Thoracic aorta (tissue), 2 donors: ENCODE measurements around the gene SPINK1. TPM values are rescaled to one million over a fixed set of nuclear protein-coding genes. Genes with fewer than 3 reads are reported as not detected.
"Not testable (repeated sequence)": the region's sequence is repeated elsewhere in the genome, so short reads cannot be mapped to it uniquely, and the experiment has no call there.

Source experiments
- ATAC-seq: fragments of 150-250 bp; one replicate; pipeline ENCODE4 v1.8.0; 2017; ENCODE audit warnings: low read depth; ENCODE audit not compliant: insufficient number of reproducible peaks, low FRiP score
- DNase-seq: peaks from one replicate; pipeline ENCODE4 v3.0.0-alpha.2; 2020; ENCODE audit warnings: low spot score
- H3K27ac ChIP-seq, 2 donors: fragments of 200-600 bp; sonication (generic); 1 replicate in 1 of 2; 2 replicates in 1 of 2; pipeline ENCODE4 v1.5.1; 2016; ENCODE audit warnings: mild to moderate bottlenecking in 2 of 2, moderate library complexity in 2 of 2
- H3K27me3 ChIP-seq: fragments of 200-600 bp; sonication (generic); replicated peaks from 2 replicates; pipeline ENCODE4 v1.6.0; 2016; ENCODE audit warnings: mild to moderate bottlenecking; ENCODE audit not compliant: insufficient read depth
- H3K36me3 ChIP-seq: fragments of 200-600 bp; sonication (generic); one replicate; pipeline ENCODE4 v1.5.1; 2016
- H3K4me1 ChIP-seq, 2 donors: fragments of 200-600 bp; sonication (generic); 1 replicate in 1 of 2; 2 replicates in 1 of 2; pipeline versions ENCODE4 v1.5.1 to v1.6.0; 2016; ENCODE audit warnings: low read depth in 2 of 2, mild to moderate bottlenecking in 1 of 2; ENCODE audit not compliant: control insufficient read depth in 1 of 2
- H3K4me3 ChIP-seq: fragments of 200-600 bp; sonication (generic); 2 replicates; pipeline ENCODE4 v1.5.1; 2016; ENCODE audit warnings: mild to moderate bottlenecking
- H3K9me3 ChIP-seq: fragments of 200-600 bp; sonication (generic); 2 replicates; pipeline ENCODE4 v1.5.1; 2016
- total RNA-seq, 2 donors: library from RNA; depleted of rRNA; stranded (reverse); fragments of >200 nt; gene quantifications; one replicate each; pipeline versions ENCODE4 v1.1.0 to v1.2.3, GENCODE V29; 2016
- TF ChIP-seq, protein P1 (sequence below): fragments of 200-600 bp; sonication (generic); IDR thresholded peaks from one replicate; pipeline ENCODE4 v1.5.1; 2019; ENCODE audit warnings: antibody characterized with exemption

The SPINK1 gene
- total RNA-seq, 2 donors from 2014 or later, result 3.4 TPM; not detected in 1

DNA sequence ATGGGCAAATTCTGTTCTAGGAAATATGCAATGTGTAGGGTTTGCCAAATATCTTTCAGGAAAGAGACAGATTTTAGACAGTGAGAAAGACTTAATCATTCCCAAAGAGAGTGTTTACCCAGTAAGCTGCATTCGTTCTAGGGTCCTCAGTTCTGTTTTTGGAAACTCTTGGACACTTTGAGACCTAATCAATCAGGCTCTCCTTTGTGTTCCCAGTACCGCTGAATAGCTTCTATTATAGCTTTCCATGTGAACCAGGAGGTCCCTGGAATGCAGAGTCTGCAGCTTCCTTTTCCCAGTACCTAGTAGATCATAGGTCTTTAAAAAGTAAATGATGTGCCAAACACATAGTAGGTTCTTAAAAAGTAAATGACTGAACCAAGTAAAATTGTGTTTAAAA lies 11.4 kb upstream of the SPINK1 start:
- no peak for ATAC-seq
- TF ChIP-seq, protein P1, sequence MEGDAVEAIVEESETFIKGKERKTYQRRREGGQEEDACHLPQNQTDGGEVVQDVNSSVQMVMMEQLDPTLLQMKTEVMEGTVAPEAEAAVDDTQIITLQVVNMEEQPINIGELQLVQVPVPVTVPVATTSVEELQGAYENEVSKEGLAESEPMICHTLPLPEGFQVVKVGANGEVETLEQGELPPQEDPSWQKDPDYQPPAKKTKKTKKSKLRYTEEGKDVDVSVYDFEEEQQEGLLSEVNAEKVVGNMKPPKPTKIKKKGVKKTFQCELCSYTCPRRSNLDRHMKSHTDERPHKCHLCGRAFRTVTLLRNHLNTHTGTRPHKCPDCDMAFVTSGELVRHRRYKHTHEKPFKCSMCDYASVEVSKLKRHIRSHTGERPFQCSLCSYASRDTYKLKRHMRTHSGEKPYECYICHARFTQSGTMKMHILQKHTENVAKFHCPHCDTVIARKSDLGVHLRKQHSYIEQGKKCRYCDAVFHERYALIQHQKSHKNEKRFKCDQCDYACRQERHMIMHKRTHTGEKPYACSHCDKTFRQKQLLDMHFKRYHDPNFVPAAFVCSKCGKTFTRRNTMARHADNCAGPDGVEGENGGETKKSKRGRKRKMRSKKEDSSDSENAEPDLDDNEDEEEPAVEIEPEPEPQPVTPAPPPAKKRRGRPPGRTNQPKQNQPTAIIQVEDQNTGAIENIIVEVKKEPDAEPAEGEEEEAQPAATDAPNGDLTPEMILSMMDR, result no peak

DNA sequence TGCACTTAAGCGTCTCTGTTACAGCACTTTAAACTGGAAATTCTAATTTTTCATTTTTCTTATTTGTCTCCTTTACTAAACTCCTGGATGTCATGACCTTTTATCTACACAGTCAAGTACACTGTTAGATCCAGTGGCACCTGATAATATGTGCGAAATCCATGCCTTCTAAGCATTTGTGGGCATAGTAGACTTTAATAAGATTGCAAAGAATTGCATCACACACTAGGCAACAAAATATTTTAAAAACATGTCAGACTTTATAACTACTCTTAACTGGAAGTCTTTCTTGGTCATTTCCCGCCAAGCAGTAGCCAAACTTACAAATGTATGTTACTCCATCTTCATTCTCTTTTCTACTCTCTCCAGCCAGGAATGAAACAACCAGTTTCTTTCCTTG lies 5.0 kb upstream of the SPINK1 start:
- Histone ChIP-seq H3K9me3 (no peaks in the 10 kb centered on the region), H3K4me3 (no peak overlapping the region), H3K4me1 (no peaks in the 10 kb centered on the region), H3K27ac (no peak overlapping the region), H3K27me3 (no peaks in the 10 kb centered on the region), H3K36me3 (no peaks in the 10 kb centered on the region)
- DNase-seq, result no peak
- ATAC-seq, result no peak
- TF ChIP-seq, protein P1, result no peak

More for the DNA sequence above, 11.4 kb upstream of the SPINK1 start:
- no peak for DNase-seq
- H3K27ac ChIP-seq, result no peak overlapping the region
- no peak overlapping the region for H3K4me3 ChIP-seq
- no peaks in the 10 kb centered on the region for H3K4me1 ChIP-seq
- no peaks in the 10 kb centered on the region for H3K36me3 ChIP-seq
- H3K27me3 ChIP-seq, result no peaks in the 10 kb centered on the region
- no peaks in the 10 kb centered on the region for H3K9me3 ChIP-seq

DNA sequence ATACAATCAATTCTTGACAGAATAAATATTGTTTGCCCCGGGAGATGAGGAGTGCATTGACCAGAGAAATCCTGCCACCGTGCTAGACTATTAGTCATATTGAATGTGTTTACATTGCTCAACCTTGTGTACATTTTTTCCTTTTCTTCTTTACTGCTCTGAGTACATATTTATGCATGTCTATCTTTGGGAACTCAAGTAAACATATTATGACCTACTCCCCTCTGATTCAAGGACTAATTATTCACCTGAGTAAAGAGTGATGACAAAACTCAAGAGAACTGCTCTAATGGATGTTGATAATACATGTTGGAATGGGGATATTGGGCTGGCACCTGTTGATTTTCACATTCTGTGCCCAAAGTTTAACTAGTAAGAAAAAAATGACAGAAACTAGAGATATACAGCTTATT lies 3.9 kb upstream of the SPINK1 start:
- no peak for DNase-seq
- no peak for ATAC-seq
- Histone ChIP-seq H3K36me3 (no peaks in the 10 kb centered on the region), H3K27me3 (no peaks in the 10 kb centered on the region), H3K27ac (no peak overlapping the region), H3K4me3 (no peak overlapping the region), H3K9me3 (no peaks in the 10 kb centered on the region), H3K4me1 (no peaks in the 10 kb centered on the region)
- TF ChIP-seq, protein P1, result no peak

DNA sequence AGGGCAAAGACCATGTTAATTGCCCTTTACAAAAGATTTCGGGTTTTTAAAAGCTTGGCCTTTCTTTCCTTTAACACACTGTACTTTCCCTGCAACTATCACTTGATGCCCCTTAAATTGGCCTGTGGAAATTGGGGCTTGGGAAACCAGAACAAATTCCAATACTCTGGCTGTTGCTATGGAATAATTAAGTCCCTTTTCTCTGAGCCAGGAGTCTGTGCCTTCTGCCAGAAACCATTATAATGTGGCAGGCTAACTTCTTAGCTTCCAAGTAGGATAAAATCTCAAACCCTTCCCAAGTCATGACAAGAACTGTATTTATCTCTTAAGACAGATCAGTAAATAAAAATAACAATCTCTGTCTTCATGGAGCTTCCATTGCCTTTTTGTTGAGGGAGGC lies 1.1 kb upstream of the SPINK1 start:
- no peaks in the 10 kb centered on the region for H3K27me3 ChIP-seq
- TF ChIP-seq, protein P1, result no peak
- no peak overlapping the region for H3K27ac ChIP-seq
- H3K4me1 ChIP-seq, result no peaks in the 10 kb centered on the region
- ATAC-seq (no peak), DNase-seq (no peak)
- no peak overlapping the region for H3K4me3 ChIP-seq
- H3K9me3 ChIP-seq, result no peaks in the 10 kb centered on the region
- no peaks in the 10 kb centered on the region for H3K36me3 ChIP-seq

DNA sequence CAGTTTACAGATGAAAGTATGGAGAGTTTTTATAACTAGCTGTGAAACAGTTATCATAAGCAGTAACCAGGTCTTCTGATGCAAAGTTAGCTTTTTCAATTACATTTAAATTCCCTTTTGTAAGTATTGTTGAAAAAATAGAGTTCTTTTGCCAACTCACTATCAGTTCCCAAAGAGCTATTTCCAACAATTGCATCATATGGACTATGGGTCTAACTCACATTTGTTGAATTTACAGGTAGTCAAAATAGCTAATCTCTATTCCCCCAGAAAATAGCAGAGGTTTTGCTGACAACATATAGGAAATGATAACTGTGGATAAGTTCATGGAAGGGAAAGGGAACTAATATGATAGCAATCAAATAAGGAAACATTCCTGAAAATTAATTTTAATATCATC lies 1.4 kb downstream of the SPINK1 start:
- H3K27ac ChIP-seq, result no peak overlapping the region
- H3K9me3 ChIP-seq, result no peaks in the 10 kb centered on the region
- H3K36me3 ChIP-seq, result no peaks in the 10 kb centered on the region
- H3K27me3 ChIP-seq, result no peaks in the 10 kb centered on the region
- DNase-seq (no peak), ATAC-seq (no peak)
- H3K4me3 ChIP-seq, result no peak overlapping the region
- no peaks in the 10 kb centered on the region for H3K4me1 ChIP-seq
- TF ChIP-seq, protein P1, result no peak

DNA sequence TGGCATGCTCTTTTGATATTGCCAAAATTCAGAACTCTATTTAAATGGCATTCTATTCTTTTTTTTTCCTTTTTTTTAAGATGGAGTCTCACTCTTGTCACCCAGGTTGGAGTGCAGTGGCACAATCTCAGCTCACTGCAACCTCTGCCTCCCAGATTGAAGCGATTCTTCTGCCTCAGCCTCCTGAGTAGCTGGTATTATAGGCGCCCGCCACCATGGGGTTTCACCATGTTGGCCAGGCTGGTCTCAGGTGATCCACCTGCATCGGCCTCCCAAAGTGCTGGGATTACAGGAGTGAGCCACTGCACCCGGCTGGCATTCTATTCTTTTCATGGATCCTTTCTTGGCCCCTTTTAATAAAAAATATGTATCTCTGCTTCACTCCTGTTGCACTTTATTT lies 4.5 kb downstream of the SPINK1 start:
- not testable (repeated sequence) for H3K36me3 ChIP-seq, H3K4me1 ChIP-seq, H3K9me3 ChIP-seq, ATAC-seq, H3K27me3 ChIP-seq, H3K4me3 ChIP-seq, H3K27ac ChIP-seq, DNase-seq
